GM12878 (cell line): ENCODE data around the gene STK11. TPM values are rescaled to one million over a fixed set of nuclear protein-coding genes. Genes with fewer than 3 reads are reported as not detected.

Source experiments
- ATF7 ChIP-seq: fragments of 450-650 bp; IDR thresholded peaks from 2 replicates; pipeline ENCODE4 v1.6.1; 2016; ENCODE audit warnings: low read depth, mild to moderate bottlenecking
- CUX1 ChIP-seq: IDR thresholded peaks from 2 replicates; pipeline ENCODE4 v1.6.1; 2012; ENCODE audit warnings: improper control_type of control experiment, low read depth, low read length; ENCODE audit not compliant: insufficient replicate concordance
- HDGF ChIP-seq: fragments of 450-650 bp; IDR thresholded peaks from 2 replicates; pipeline ENCODE4 v1.6.1; 2016; ENCODE audit warnings: antibody characterized with exemption
- PAX8 ChIP-seq: fragments of 450-650 bp; IDR thresholded peaks from 2 replicates; pipeline ENCODE4 v1.6.1; 2017; ENCODE audit warnings: mild to moderate bottlenecking, moderate library complexity
- STAT3 ChIP-seq: IDR thresholded peaks from 2 replicates; pipeline ENCODE4 v1.6.1; 2011; ENCODE audit warnings: low read depth, low read length, improper control_type of control experiment
- USF1 ChIP-seq: IDR thresholded peaks from 2 replicates; pipeline ENCODE4 v1.6.1; 2011; ENCODE audit warnings: borderline replicate concordance, low read depth, mild to moderate bottlenecking, moderate library complexity, mixed read lengths, low read length; ENCODE audit not compliant: insufficient read depth; ENCODE audit errors: extremely low read length
- polyA plus RNA-seq, 11 experiments: library from polyadenylated mRNA; depleted of rRNA in 4 of 11; unstranded in 6 of 11; stranded (reverse) in 5 of 11; fragments of >200 nt; fragmentation: Nextera tagmentation in 4 of 11; fragmentation: Illumina TruSeq in 1 of 11; extraction: Ambion mirVana in 4 of 11; extraction: Trizol in 1 of 11; gene quantifications; 1 replicate in 1 of 11; 2 replicates in 10 of 11; pipeline versions ENCODE4 v1.2.1 to v1.2.3, GENCODE V29; 2011 to 2016; ENCODE audit warnings: inconsistent platforms in 2 of 11, missing spikeins in 2 of 11, low read depth in 1 of 11
- total RNA-seq, 4 experiments: library from RNA; depleted of rRNA in 3 of 4; stranded (reverse); fragments of >200 nt in 3 of 4; fragmentation: Illumina TruSeq in 1 of 4; extraction: Trizol in 1 of 4; gene quantifications; 2 replicates each; pipeline versions ENCODE4 v1.2.1 to v1.2.3, GENCODE V29; 2013 to 2021

The STK11 gene
- total and polyA plus RNA-seq, 10 of the 15 experiments (the other 5 are each of a cell fraction or from before 2014, with no cell fraction given): 0.33 to 71.0 (median 23.8) TPM

GRCh38 chr19:1269478-1270212, 64.1 kb downstream of the STK11 start (continued):
- TF ChIP-seq USF1 (peak; percentile 85), PAX8 (no peak), HDGF (no peak), STAT3 (no peak), ATF7 (no peak), CUX1 (no peak)
